ENCODE results near the gene LRRC8B.
A peak's percentile ranks its signal among the peaks of the same experiment; 100 is the strongest.
"Not testable (repeated sequence)": the region's sequence is repeated elsewhere in the genome, so short reads cannot be mapped to it uniquely, and the experiment has no call there.

The LRRC8B gene

GRCh38 chr1:89606227-89606980 is 81.8 kb downstream of the LRRC8B start:
- DNase-seq, result no peak

- no peak for DNase-seq
These were observed 82.5 kb downstream of the LRRC8B start for GRCh38 chr1:89607156-89607555.

- no peak for DNase-seq
These were observed 83.1 kb downstream of the LRRC8B start for GRCh38 chr1:89607586-89608318.

- DNase-seq, result no peak
These were observed 83.8 kb downstream of the LRRC8B start for GRCh38 chr1:89608319-89608983.

GRCh38 chr1:89608984-89609725 is 84.5 kb downstream of the LRRC8B start:
- no peak for DNase-seq

- peak in 13 of 58 donors; percentile 21 to 59 (median 38) for DNase-seq
These were observed 85.3 kb downstream of the LRRC8B start for GRCh38 chr1:89609781-89610456.

- DNase-seq, result no peak
These were observed 85.9 kb downstream of the LRRC8B start for GRCh38 chr1:89610457-89611011.

GRCh38 chr1:89611721-89612120 is 87.1 kb downstream of the LRRC8B start:
- no peak for DNase-seq

GRCh38 chr1:89613928-89614327 is 89.3 kb downstream of the LRRC8B start:
- no peak for DNase-seq

GRCh38 chr1:89615676-89616598 is 91.3 kb downstream of the LRRC8B start:
- DNase-seq, result peak in 4 of 58 donors; percentile 9 to 30 (median 18)

- no peak for DNase-seq
These were observed 92.4 kb downstream of the LRRC8B start for GRCh38 chr1:89616844-89617627.

GRCh38 chr1:89620664-89621063 is 96.0 kb downstream of the LRRC8B start:
- DNase-seq, result no peak

- no peak for DNase-seq
These were observed 98.3 kb downstream of the LRRC8B start for GRCh38 chr1:89622895-89623294.

- peak in 1 of 58 donors; percentile 59 for DNase-seq
These were observed 99.7 kb downstream of the LRRC8B start for GRCh38 chr1:89624314-89624713.

- no peak for DNase-seq
These were observed 100.2 kb downstream of the LRRC8B start for GRCh38 chr1:89624715-89625323.

GRCh38 chr1:89627596-89627962 is 103.0 kb downstream of the LRRC8B start:
- peak in 1 of 58 donors; percentile 53 for DNase-seq

- no peak for DNase-seq
These were observed 104.5 kb downstream of the LRRC8B start for GRCh38 chr1:89629146-89629545.

GRCh38 chr1:89629600-89629999 is 105.0 kb downstream of the LRRC8B start:
- DNase-seq, result not testable (repeated sequence)
